ENCODE measurements around the gene MSGN1.

MSGN1 gene, protein sequence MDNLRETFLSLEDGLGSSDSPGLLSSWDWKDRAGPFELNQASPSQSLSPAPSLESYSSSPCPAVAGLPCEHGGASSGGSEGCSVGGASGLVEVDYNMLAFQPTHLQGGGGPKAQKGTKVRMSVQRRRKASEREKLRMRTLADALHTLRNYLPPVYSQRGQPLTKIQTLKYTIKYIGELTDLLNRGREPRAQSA

DNA sequence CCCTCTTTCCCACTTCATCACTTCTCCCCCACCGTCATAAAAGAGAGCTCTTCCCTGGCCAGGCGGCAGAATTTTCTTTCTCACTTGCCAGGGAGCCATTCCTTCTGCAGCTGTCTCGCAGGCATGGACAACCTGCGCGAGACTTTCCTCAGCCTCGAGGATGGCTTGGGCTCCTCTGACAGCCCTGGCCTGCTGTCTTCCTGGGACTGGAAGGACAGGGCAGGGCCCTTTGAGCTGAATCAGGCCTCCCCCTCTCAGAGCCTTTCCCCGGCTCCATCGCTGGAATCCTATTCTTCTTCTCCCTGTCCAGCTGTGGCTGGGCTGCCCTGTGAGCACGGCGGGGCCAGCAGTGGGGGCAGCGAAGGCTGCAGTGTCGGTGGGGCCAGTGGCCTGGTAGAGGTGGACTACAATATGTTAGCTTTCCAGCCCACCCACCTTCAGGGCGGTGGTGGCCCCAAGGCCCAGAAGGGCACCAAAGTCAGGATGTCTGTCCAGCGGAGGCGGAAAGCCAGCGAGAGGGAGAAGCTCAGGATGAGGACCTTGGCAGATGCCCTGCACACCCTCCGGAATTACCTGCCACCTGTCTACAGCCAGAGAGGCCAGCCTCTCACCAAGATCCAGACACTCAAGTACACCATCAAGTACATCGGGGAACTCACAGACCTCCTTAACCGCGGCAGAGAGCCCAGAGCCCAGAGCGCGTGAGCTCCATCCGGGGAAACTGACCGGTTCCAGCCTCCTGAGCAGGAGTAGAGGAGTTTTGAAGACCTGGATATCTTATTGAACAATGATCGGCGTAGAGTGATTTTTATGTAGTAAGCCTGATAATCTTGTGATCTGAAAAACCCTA lies at the start of gene MSGN1:
MSGN1 (plus strand) TSS at position 65 of the 850 bp plus-strand sequence; CDS start at position 124, 59 bp downstream.
- no peak for DNase-seq

- no peak for DNase-seq
Measured at GRCh38 chr2:17768894-17769293, 47.4 kb upstream of the MSGN1 start.

DNA sequence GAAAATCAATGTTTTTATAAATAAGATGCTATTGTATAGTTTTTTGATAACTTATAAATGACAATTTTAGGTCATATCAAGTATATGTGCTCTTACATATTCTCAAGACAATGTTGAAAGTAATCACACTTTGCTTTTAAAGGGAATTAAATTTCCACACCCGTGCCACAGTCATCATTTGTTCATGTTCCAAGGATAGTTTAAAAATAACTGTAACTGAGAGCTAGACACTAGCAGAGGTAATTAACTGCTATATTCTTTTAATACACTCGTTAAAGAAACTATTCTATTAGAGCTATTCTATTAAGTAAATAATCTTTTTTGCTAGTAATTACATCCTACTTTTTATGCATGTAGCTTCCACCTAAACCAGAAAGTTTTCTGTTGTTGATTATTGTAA lies 44.3 kb upstream of the MSGN1 start:
- no peak for DNase-seq

DNA sequence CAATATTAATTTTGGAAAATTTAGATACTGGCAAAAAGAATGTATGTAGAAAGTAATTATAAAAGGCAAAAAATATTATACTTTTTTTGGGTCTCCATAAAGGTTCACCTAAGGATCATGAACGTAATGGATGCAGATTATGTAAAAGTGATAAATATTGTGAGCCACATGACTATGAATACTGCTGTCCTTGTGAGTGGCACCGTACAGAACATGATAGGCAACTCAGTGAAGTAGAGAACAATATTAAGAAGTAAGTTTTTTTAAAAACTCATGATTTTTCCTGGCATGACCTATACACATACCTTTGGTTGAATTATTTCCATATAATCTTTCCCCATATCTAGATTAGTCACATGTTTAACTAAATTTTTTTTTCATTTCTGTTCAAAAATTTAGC lies 43.7 kb upstream of the MSGN1 start:
- DNase-seq, result no peak

GRCh38 chr2:17780546-17780945 lies 35.7 kb upstream of the MSGN1 start:
- DNase-seq, result no peak

DNA sequence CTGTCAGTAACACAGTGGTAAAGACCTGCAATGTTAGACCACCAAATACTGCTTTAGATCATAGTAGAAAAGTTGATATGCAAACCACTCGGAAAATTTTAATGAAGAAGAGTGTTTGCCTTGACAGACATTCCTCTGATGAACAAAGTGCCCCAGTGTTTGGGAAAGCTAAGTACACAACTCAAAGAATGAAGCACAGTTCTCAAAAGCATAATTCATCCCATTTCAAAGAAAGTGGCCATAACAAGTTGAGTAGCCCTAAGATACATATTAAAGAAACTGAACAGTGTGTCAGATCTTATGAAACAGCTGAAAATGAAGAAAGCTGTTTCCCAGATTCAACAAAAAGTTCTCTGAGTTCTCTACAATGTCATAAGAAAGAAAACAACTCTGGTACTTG lies 34.8 kb upstream of the MSGN1 start:
- DNase-seq, result no peak

DNA sequence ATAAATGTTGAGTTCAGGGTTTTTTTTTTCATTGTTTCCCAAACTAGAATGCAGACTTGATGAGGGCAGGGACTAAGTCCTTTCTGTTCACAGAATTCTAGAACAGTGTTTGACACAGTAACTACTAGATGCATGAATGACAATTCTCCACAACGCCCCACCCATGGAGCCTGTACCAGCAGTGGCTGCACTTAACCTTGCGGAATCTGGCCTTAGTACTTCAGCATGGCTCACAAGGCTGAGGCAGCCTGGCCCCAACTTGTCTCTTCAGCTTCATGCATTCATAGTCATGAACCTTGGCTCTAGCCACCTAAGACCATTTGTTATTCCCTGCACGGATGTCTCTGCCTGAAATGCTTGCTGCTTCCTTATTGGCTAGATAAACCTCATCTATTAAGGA lies 29.5 kb upstream of the MSGN1 start:
- no peak for DNase-seq

GRCh38 chr2:17788773-17789172 lies 27.5 kb upstream of the MSGN1 start:
- DNase-seq, result no peak

- DNase-seq, result no peak
Measured at GRCh38 chr2:17790536-17790935, 25.7 kb upstream of the MSGN1 start.

- DNase-seq, result no peak
Measured at GRCh38 chr2:17791121-17791816, 25.0 kb upstream of the MSGN1 start.

DNA sequence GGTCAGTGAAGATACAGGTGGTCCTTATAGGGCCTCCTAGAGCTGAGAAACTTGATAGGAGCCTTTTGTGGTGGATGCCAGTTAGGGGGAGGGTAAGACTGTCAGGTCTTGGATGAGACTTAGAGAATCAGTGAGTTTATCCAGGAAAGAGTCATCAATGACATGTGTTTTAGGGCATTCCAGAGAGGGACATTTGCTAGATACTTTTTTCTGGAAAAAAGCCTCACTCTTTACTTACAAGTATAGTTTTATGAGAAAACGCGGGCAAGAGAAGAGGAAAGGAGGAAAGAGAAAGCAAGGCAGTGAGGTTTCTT lies 24.5 kb upstream of the MSGN1 start:
- DNase-seq, result no peak

DNA sequence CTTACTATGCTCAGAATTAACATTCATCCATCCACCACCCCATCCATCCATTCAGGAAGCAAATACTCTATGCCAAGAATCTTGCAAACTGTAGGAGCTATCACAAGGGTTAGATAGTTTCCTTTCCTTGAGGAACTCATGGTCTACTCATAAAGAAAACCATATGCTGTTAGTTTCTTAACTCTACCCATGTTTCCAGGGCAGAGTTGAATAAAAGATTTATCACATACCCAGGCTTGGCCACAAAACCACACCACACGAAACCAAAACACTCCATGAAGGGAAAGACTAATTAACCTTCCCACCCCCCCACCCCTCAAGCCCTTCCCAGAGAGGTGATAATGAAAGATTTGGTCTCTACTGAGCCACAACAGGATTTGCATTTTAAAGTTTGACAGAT lies 23.7 kb upstream of the MSGN1 start:
- no peak for DNase-seq

GRCh38 chr2:17793296-17793695 lies 23.0 kb upstream of the MSGN1 start:
- DNase-seq, result no peak

DNA sequence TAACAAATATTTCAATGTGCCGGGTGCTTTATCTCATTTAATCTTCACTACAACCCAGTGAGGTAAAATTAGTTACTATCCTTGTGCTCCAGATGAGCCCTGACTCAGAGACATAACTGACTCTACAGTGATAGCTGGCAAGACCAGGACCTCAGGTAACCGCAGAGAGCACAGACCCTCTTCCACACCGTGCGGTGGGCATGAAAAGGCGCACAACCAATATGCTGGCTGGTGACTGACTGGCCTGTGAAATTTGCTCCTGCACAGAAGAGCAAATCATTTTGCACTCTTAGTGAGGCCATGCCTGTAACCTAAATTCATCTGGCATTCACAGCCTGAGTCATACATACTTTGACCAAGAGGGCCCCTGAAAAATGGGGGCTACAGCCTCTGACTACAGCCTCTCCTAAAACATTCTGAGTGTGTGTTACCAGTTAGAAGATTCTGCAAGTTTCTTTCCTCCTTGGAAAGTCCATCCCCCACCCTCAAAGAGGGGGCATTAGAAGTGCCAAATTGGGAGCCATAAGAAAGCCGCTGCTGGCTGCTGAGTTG lies 22.4 kb upstream of the MSGN1 start:
- DNase-seq, result no peak

DNA sequence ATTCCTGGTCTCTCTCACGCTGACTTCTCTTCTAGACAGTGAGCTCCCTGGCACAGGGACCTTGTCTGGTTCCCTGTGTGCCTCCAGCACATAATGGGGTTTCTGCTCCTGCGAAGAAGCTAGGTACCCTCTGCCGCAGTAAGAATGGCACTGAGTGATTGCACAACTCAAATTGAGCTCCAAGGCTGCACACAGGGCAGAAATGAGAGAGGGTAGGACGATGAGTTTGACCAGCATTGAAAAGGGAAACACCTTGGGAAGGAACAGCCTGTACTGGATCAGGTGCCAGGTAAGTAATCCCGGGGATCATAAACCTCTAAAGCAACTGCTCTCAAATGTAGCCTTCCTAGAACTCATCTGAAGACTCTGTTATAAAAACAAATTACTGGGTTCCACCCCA lies 21.0 kb upstream of the MSGN1 start:
- DNase-seq, result no peak

DNA sequence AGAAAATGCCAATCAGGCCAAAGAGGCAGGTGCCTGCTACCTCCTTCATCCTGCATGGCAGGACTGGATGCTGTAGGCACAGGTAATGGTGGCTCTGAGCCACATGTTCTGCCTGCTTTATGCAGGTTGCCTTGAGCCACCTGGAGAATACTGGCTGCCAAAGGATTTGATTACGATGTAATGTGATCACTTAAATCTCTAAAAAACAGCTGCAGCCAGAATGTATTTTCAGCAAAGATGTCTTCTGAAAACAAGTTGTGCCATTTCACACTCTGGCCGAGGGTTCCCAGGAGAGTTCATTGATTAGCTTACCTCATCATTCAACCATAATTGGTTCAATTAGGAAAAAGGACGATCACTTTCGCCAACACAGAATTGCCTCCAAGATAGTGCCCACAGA lies 17.9 kb upstream of the MSGN1 start:
- DNase-seq, result no peak

DNA sequence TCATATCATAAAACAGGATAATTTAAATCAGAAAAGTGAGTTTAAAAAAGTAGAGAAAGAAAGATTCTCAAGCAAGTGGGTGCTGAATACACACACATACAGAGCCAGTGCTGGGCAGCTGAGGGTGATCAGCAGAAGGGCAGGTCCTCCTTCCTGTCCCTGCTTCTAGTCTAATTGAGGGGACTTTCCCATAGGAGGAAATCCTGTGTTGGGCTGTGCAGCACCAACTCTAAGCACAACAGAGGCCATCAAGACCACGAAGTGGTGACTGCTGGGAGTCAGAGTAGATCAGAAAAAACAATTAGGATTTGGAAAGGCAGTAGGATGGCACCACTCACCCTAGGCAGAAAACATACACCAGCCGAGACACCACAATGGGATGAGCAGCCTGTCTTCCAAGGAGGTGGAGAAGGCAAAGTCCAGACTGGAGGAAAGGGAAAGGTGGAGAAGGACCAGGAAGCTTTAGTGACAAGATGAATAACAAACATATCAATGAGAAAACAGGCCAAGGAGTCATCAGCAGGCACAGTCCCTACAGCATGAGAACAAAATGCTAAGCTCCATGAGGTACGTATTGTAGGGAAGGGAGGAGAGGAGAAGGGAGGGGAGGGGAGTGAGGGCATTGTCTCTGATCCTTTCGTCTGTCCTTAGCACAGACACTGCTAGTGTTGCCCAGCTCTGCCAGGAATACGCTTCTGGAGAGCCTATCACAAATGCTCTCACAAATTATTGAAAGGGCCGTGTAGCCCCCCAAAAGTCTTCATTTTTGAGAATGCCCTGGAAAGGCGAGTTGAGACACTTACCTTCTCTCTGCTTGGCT lies 16.7 kb upstream of the MSGN1 start:
- DNase-seq, result no peak

GRCh38 chr2:17800219-17800618 lies 16.0 kb upstream of the MSGN1 start:
- DNase-seq, result peak in 11 of 58 donors; percentile 6 to 48 (median 13)

DNA sequence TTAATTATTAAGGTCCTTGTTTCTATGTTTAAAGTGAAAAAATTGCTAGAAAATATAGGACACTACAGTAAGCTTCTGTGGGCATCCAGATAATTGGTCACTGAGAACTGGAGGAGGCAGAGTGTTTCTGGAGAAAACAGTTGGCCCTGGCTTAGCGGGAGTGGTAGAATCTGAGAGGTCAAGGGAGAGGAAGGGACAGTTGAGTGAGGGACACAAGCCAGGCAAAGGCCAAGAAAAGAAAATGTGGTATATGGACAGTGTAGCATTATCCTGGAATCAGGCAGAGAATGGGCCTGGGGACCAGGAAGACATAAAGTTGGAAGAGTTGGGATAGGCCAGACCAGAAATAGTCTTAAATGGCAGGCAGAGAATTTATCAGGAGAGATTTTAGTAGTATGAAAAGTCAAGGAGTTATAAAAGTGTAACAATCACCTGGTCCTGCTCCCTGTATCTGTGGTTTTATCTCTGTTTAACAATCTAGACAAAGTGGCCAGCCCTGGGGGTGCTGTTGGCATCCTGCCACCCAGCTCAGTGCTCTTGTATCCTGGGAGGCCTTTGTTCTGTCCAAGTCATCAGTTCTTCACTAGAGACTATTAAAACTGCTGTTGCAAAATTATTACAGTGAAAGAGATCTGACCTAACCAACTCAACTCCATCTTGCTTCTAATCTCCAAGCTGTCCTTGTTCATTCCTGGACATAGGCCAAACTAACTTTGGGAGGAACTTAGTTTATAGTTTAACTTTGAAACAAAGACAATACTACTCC lies 15.4 kb upstream of the MSGN1 start:
- DNase-seq, result no peak

DNA sequence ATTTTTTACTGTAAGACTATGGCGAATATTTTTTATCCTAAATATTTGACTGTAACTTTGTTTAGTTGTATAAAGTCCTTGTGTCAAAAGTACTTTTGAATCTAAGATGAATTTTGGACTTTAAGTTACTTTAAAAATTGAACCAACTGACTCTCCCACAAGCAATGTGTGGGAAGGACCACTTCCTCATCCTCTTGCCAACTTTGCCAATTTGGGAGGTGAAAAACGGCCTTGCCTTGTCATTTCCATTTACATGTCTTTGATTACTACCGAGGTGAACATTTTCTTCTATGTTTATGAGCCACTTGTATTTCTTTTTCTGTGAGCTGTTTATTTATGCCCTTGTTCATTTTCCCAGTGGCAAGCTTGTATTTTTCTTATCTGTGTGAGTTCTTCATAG lies 12.8 kb upstream of the MSGN1 start:
- no peak for DNase-seq

DNA sequence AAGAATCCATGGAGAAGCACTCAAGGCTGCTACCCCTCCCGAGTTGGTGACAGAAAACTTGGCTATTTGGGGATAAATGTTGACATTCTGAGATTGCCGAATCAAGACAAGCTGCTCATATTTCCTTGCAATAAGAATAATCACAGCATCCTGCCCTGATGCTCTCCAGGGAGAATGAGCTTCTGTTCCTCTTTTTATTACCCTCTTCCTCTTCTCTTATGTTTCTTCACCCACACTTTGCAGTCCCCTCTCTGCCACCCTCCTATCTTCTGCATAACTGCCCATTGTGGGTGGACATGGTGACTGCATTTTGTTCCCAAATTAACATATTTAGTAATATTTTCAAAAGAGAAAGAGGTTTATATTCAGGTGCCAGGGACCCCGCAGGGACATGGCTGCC lies 11.9 kb upstream of the MSGN1 start:
- DNase-seq, result no peak

Measured in anterior cingulate cortex (tissue), 58 donors.